K562 (cell line): ENCODE measurements around the gene SMAD3. TPM values are rescaled to one million over a fixed set of nuclear protein-coding genes. Genes with fewer than 3 reads are reported as not detected.

Experiments
- ATAC-seq: fragments of 200-7000 bp; cut with Tn5 transposase; 3 replicates; pipeline ENCODE4 v1.9.1; 2020; ENCODE audit warnings: moderate library complexity
- BruUV-seq: library from RNA; stranded (reverse); fragments of 400-500 nt; replicated peaks from 2 replicates; lab custom pipeline; 2021; lab: Mats Ljungman, UMichigan
- CTCF ChIA-PET: fragments of 300-600 bp; formaldehyde crosslinking; extraction: SDS; loops from one replicate; lab custom pipeline; 2021; ENCODE audit warnings: low intra/inter-chr PET ratio; lab: Yijun Ruan, JAX
- POLR2A ChIA-PET: fragments of 300-600, 350-650 bp; sonication (Branson Sonifier 250); formaldehyde crosslinking; extraction: SDS; loops from one replicate; lab custom pipeline; 2021; ENCODE audit warnings: antibody characterized with exemption, inconsistent platforms; lab: Yijun Ruan, JAX
- DNase-seq, 4 experiments: peaks; one replicate each; pipeline versions ENCODE4 v3.0.0 to v3.0.0-alpha.2; 2011 to 2018; ENCODE audit warnings: low spot score in 3 of 4, mixed read lengths in 3 of 4; ENCODE audit errors: extremely low read depth in 1 of 4
- FAIRE-seq: peaks from 2 replicates; lab custom pipeline; 2011; peaks lifted over from hg19 to GRCh38; lab: Jason Lieb, UNC
- H2AFZ ChIP-seq: 2 replicates; pipeline ENCODE4 v1.6.0; 2011; ENCODE audit warnings: low read depth, low read length, control low read depth, inconsistent platforms
- H3K27ac ChIP-seq: fragments of 200-600 bp; 3 replicates; pipeline ENCODE4 v1.8.0; 2011; ENCODE audit warnings: low read depth, mild to moderate bottlenecking, control low read depth, inconsistent platforms, low read length, moderate library complexity, mixed read lengths; ENCODE audit errors: extremely low read depth
- H3K27me3 ChIP-seq, 2 experiments: fragments of 300-600 bp in 1 of 2; 2 replicates in 1 of 2; 3 replicates in 1 of 2; pipeline versions ENCODE4 v1.6.0 to v1.8.0; 2011; ENCODE audit warnings: inconsistent platforms in 2 of 2, low read length in 2 of 2, mild to moderate bottlenecking in 1 of 2, mixed read lengths in 1 of 2, moderate library complexity in 1 of 2; ENCODE audit not compliant: control insufficient read depth in 2 of 2, insufficient read depth in 2 of 2
- H3K36me3 ChIP-seq: fragments of 300-600 bp; 3 replicates; pipeline ENCODE4 v1.8.0; 2011; ENCODE audit warnings: mild to moderate bottlenecking, low read length, inconsistent platforms; ENCODE audit not compliant: control insufficient read depth, insufficient read depth
- H3K4me1 ChIP-seq, 2 experiments: fragments of 200-600 bp in 1 of 2; replicated peaks in 1 of 2; 2 replicates in 1 of 2; 3 replicates in 1 of 2; pipeline versions ENCODE4 v1.5.1 to v1.8.0; 2011; ENCODE audit warnings: inconsistent platforms in 2 of 2, low read length in 2 of 2, mild to moderate bottlenecking in 1 of 2, mixed read lengths in 1 of 2, moderate library complexity in 1 of 2; ENCODE audit not compliant: control insufficient read depth in 2 of 2, insufficient read depth in 2 of 2
- H3K4me2 ChIP-seq: 2 replicates; pipeline ENCODE4 v1.6.1; 2011; ENCODE audit warnings: low read length, control low read depth, inconsistent platforms, mixed read lengths; ENCODE audit not compliant: insufficient read depth
- H3K4me3 ChIP-seq: fragments of 200-600 bp; sonication (generic), shearing (Covaris generic); 2 replicates; pipeline ENCODE4 v1.5.1; 2016; ENCODE audit warnings: control low read depth, inconsistent platforms
- H3K79me2 ChIP-seq: fragments of 200-600 bp; 3 replicates; pipeline ENCODE4 v1.8.0; 2011; ENCODE audit warnings: low read length, inconsistent platforms; ENCODE audit not compliant: control insufficient read depth, insufficient read depth
- H3K9ac ChIP-seq, 2 experiments: 2 replicates each; pipeline versions ENCODE4 v1.6.0 to v1.6.1; 2011; ENCODE audit warnings: low read depth in 2 of 2, low read length in 2 of 2, control low read depth in 1 of 2, inconsistent platforms in 1 of 2, mild to moderate bottlenecking in 1 of 2, mixed read lengths in 1 of 2; ENCODE audit not compliant: insufficient read depth in 1 of 2
- H3K9me1 ChIP-seq: one replicate; pipeline ENCODE4 v1.6.0; 2011; ENCODE audit warnings: inconsistent platforms, mild to moderate bottlenecking, low read length, moderate library complexity; ENCODE audit not compliant: control insufficient read depth, insufficient read depth
- H3K9me3 ChIP-seq: replicated peaks from 2 replicates; pipeline ENCODE4 v1.5.1; 2011; ENCODE audit warnings: low read depth, low read length, inconsistent platforms; ENCODE audit not compliant: control insufficient read depth, insufficient read depth
- H4K20me1 ChIP-seq: replicated peaks from 2 replicates; pipeline ENCODE4 v1.6.1; 2011; ENCODE audit warnings: low read length, inconsistent platforms, mixed read lengths; ENCODE audit not compliant: control insufficient read depth, insufficient read depth
- E2F3 ChIP-seq: fragments of 250-450 bp; sonication (Bioruptor Pico); IDR thresholded peaks from 2 replicates; pipeline ENCODE4 v1.4.0; 2020; ENCODE audit warnings: mild to moderate bottlenecking
- RAD21 ChIP-seq, 2 experiments: fragments of 250-450 bp in 1 of 2; fragments of 450-650 bp in 1 of 2; sonication (Bioruptor Pico) in 1 of 2; formaldehyde crosslinking in 1 of 2; IDR thresholded peaks in 1 of 2; conservative IDR thresholded peaks in 1 of 2; 2 replicates each; pipeline versions ENCODE4 v1.4.0 to v1.8.0; 2020 to 2022; ENCODE audit warnings: mild to moderate bottlenecking in 2 of 2, moderate library complexity in 1 of 2
- TAF7 ChIP-seq: fragments of 450-650 bp; IDR thresholded peaks from 2 replicates; pipeline ENCODE4 v1.6.1; 2016; ENCODE audit warnings: missing genetic modification characterization, missing compliant biosample characterization
- ZKSCAN1 ChIP-seq: fragments of 150-350 bp; IDR thresholded peaks from 2 replicates; pipeline ENCODE4 v1.6.1; 2016; ENCODE audit warnings: low read depth, low read length
- ZNF23 ChIP-seq: fragments of 250-450 bp; sonication (Bioruptor Pico); IDR thresholded peaks from 2 replicates; pipeline ENCODE4 v1.4.0; 2020; ENCODE audit warnings: mild to moderate bottlenecking
- ZNF436 ChIP-seq: fragments of 250-450, 450-650 bp; sonication (Bioruptor Pico); formaldehyde crosslinking; IDR thresholded peaks from 2 replicates; pipeline ENCODE4 v1.7.0; 2020; ENCODE audit warnings: mild to moderate bottlenecking
- ZNF830 ChIP-seq: fragments of 250-450 bp; sonication (Bioruptor Pico); IDR thresholded peaks from 2 replicates; pipeline ENCODE4 v1.5.0; 2021; ENCODE audit warnings: mild to moderate bottlenecking
- ZSCAN29 ChIP-seq: fragments of 450-650 bp; IDR thresholded peaks from 2 replicates; pipeline ENCODE4 v1.6.1; 2017
- WGBS: fragments of 100-300 bp; shearing (Covaris generic); methylation state at CpG from one replicate; pipeline ENCODE4 v1.1.6; 2016; ENCODE audit warnings: low coverage, mixed read lengths; ENCODE audit not compliant: insufficient coverage; ENCODE audit errors: missing lambda C conversion rate; 5-methylcytosine and 5-hydroxymethylcytosine counted together
- in situ Hi-C: fragments of 300-500 bp; cut with MboI; formaldehyde crosslinking; loops from 4 replicates; pipeline ENCODE4 v1.15.0; 2018; ENCODE audit warnings: inconsistent platforms, mixed read lengths
- intact Hi-C: fragments of 100-400 bp; cut with micrococcal nuclease; formaldehyde crosslinking; loops from 2 replicates; pipeline ENCODE4 v1.14.2; 2022
- polyA plus RNA-seq, 8 experiments: library from polyadenylated mRNA; depleted of rRNA in 4 of 8; stranded (reverse) in 5 of 8; unstranded in 3 of 8; fragments of >200 nt; fragmentation: Nextera tagmentation in 2 of 8; fragmentation: Illumina TruSeq in 1 of 8; extraction: Ambion mirVana in 2 of 8; extraction: Trizol in 1 of 8; gene quantifications; 2 replicates each; pipeline versions ENCODE4 v1.2.1 to v1.2.3, GENCODE V29; 2011 to 2014; ENCODE audit warnings: inconsistent platforms in 1 of 8, missing spikeins in 1 of 8
- total RNA-seq, 7 experiments: library from RNA; depleted of rRNA in 6 of 7; stranded (reverse); fragments of >200 nt in 6 of 7; fragmentation: Illumina TruSeq in 2 of 7; extraction: Trizol in 2 of 7; gene quantifications; 2 replicates each; pipeline versions ENCODE4 v1.2.1 to v1.2.3, GENCODE V29; 2011 to 2021; ENCODE audit warnings: low replicate concordance in 1 of 7
- TF ChIP-seq, protein P1 (sequence below): fragments of 450-650 bp; IDR thresholded peaks from 2 replicates; pipeline ENCODE4 v1.6.1; 2014; ENCODE audit warnings: low read depth, mild to moderate bottlenecking, moderate library complexity, borderline replicate concordance
- TF ChIP-seq, protein P2 (sequence below): sonication (generic); formaldehyde crosslinking; IDR thresholded peaks from 2 replicates; pipeline ENCODE4 v1.8.1; 2023; ENCODE audit warnings: mild to moderate bottlenecking, missing genetic modification reagents
- TF ChIP-seq, protein P3 (sequence below): fragments of 250-450 bp; sonication (Bioruptor Pico); IDR thresholded peaks from 2 replicates; pipeline ENCODE4 v1.4.0; 2020; ENCODE audit warnings: mild to moderate bottlenecking, moderate library complexity

The SMAD3 gene
- total and polyA plus RNA-seq, 9 of the 15 experiments (the other 6 are each of a cell fraction or from before 2014, with no cell fraction given), result 4.3 to 39.2 (median 11.1) TPM

DNA sequence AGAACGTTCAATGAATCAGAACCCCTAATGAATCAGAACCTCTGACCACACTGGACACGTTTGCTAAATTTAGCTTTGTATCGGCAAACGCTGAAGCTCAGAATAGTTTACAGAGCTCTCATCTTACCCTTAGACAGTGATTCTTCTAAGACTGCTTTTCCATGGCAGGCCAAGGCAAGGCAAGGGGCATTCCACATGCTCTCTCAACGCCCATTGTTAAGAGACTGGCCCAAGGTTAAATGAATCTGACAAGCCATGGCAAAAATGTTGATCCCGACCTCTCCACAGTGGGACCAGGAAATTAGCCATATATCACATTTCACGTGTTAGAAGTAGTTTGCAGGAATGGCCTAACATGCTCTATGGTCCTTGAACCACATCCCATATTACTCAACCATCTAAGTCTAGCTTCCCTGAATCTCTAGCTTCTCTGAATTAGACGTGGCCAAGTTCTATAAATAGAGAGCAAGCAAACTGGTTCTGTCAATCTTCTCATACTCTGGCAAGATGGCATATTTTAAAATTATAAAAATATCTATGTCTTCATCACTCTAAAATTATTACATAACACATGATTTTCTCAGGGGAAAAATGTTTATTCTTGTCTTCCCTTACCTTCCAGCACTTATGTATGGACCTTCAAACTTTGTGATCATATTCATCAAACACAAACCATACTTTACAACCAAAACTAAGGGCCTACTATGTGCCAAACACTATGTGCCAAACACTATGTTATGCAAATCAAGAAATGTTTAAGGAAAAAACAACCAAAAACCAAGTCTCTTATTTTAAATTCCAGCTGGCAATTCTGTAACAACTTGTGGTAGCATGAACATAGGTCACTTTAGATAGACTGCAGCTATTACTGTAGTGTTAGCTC is 134.7 kb downstream of the SMAD3 start:
- H3K9me1 ChIP-seq, result no peaks in the 10 kb centered on the region
- no peaks in the 10 kb centered on the region for H3K9me3 ChIP-seq
- ChIA-PET POLR2A (interaction anchor here (0.6 to 1.7 kb wide), 3 partner anchors 8 to 23 kb away, joined by 3 to 5 read pairs (median 3); no protein-coding TSS in a partner anchor), CTCF (no interaction called here)
- no peaks in the 10 kb centered on the region for H3K27me3 ChIP-seq
- no peak for DNase-seq
- no peak overlapping the region for H3K4me3 ChIP-seq
- no peaks in the 10 kb centered on the region for H3K4me1 ChIP-seq
- intact Hi-C loops (no loop called here), in situ Hi-C loops (no loop called here)
- no peak for ATAC-seq
- H3K79me2 ChIP-seq, result no peaks in the 10 kb centered on the region
- H2AFZ ChIP-seq, result no peak overlapping the region
- WGBS, result 56% methylated on average over 8 of the region's 8 CpGs
- H3K9ac ChIP-seq, result no peak overlapping the region
- FAIRE-seq, result no peak
- H4K20me1 ChIP-seq, result no peaks in the 10 kb centered on the region
- peaks cover 69% of the 10 kb centered on the region for H3K36me3 ChIP-seq
- H3K4me2 ChIP-seq, result no peak overlapping the region
- H3K27ac ChIP-seq, result no peak overlapping the region
- TF ChIP-seq ZNF830 (CRISPR knock-in tag) (no peak), E2F3 (CRISPR knock-in tag) (no peak), ZKSCAN1 (peak; percentile 76)
- BruUV-seq, result no TSS peak

DNA sequence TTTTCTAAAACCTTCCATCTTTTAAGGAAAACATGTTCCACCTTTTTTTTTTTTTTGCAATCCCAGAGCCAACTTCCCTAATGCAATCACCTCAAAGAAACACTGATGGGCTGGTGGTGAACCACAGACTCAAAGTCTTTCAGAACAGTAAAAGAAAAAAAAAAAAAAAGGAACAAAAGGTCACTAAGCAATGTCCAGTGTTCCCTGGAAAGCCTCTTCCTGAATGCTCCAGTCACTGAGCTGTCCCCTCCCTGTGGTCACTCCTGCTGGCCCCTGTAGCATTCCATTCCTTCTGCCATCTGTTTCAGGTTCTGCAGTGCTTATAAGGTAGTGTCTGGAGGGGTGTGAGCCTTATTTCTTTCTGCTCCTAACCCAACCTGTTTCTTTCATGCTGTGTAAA is 135.7 kb downstream of the SMAD3 start:
- intact Hi-C loops (no loop called here), in situ Hi-C loops (no loop called here)
- POLR2A ChIA-PET, result interaction anchor here (0.6 to 1.7 kb wide), 3 partner anchors 8 to 26 kb away, joined by 3 to 5 read pairs (median 3); no protein-coding TSS in a partner anchor
- Histone ChIP-seq H3K27me3 (no peaks in the 10 kb centered on the region), H3K9me3 (no peaks in the 10 kb centered on the region), H3K4me3 (no peak overlapping the region), H3K36me3 (peaks cover 74% of the 10 kb centered on the region), H2AFZ (no peak overlapping the region), H3K9ac (no peak overlapping the region), H3K4me1 (no peaks in the 10 kb centered on the region), H3K4me2 (no peak overlapping the region), H4K20me1 (no peaks in the 10 kb centered on the region), H3K27ac (no peak overlapping the region), H3K9me1 (no peaks in the 10 kb centered on the region), H3K79me2 (no peaks in the 10 kb centered on the region)
- FAIRE-seq (no peak), DNase-seq (no peak), ATAC-seq (no peak)
- no TSS peak for BruUV-seq
- CTCF ChIA-PET, result no interaction called here
- TF ChIP-seq, protein P1, sequence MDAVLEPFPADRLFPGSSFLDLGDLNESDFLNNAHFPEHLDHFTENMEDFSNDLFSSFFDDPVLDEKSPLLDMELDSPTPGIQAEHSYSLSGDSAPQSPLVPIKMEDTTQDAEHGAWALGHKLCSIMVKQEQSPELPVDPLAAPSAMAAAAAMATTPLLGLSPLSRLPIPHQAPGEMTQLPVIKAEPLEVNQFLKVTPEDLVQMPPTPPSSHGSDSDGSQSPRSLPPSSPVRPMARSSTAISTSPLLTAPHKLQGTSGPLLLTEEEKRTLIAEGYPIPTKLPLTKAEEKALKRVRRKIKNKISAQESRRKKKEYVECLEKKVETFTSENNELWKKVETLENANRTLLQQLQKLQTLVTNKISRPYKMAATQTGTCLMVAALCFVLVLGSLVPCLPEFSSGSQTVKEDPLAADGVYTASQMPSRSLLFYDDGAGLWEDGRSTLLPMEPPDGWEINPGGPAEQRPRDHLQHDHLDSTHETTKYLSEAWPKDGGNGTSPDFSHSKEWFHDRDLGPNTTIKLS, result no peak
- TF ChIP-seq ZNF23 (CRISPR knock-in tag), result no peak
- TF ChIP-seq, protein P2, sequence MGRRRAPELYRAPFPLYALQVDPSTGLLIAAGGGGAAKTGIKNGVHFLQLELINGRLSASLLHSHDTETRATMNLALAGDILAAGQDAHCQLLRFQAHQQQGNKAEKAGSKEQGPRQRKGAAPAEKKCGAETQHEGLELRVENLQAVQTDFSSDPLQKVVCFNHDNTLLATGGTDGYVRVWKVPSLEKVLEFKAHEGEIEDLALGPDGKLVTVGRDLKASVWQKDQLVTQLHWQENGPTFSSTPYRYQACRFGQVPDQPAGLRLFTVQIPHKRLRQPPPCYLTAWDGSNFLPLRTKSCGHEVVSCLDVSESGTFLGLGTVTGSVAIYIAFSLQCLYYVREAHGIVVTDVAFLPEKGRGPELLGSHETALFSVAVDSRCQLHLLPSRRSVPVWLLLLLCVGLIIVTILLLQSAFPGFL (CRISPR knock-in tag), result no peak
- no peak for TF ChIP-seq RAD21 (CRISPR knock-in tag; conservative IDR thresholded peaks at IDR 0.05 in 1 of 2, IDR thresholded peaks at IDR 0.05 in 1 of 2)
- no peak for TF ChIP-seq ZSCAN29
- TF ChIP-seq TAF7, result no peak
- TF ChIP-seq, protein P3, sequence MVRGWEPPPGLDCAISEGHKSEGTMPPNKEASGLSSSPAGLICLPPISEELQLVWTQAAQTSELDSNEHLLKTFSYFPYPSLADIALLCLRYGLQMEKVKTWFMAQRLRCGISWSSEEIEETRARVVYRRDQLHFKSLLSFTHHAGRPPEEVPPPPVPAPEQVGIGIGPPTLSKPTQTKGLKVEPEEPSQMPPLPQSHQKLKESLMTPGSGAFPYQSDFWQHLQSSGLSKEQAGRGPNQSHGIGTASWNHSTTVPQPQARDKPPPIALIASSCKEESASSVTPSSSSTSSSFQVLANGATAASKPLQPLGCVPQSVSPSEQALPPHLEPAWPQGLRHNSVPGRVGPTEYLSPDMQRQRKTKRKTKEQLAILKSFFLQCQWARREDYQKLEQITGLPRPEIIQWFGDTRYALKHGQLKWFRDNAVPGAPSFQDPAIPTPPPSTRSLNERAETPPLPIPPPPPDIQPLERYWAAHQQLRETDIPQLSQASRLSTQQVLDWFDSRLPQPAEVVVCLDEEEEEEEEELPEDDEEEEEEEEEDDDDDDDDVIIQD, result no peak
- TF ChIP-seq ZNF436 (CRISPR knock-in tag), result no peak
